H1 (cell line): Measurements from ENCODE around the gene DBNDD2.

ENCODE experiments used
- CEBPB ChIP-seq: IDR thresholded peaks from 2 replicates; pipeline ENCODE4 v1.6.1; 2012; ENCODE audit warnings: low read depth, low read length
- EGR1 ChIP-seq: IDR thresholded peaks from 2 replicates; pipeline ENCODE4 v1.6.1; 2011; ENCODE audit warnings: low read depth, low read length, borderline replicate concordance
- EZH2 ChIP-seq: fragments of 200-600 bp; sonication (generic); IDR thresholded peaks from 2 replicates; pipeline ENCODE4 v1.7.1; 2012; ENCODE audit warnings: low read depth, mild to moderate bottlenecking, moderate library complexity, low read length, inconsistent platforms; ENCODE audit not compliant: severe bottlenecking
- JUN ChIP-seq: IDR thresholded peaks from 2 replicates; pipeline ENCODE4 v1.6.1; 2011; ENCODE audit warnings: low read depth, mild to moderate bottlenecking, improper control_type of control experiment, low read length
- JUND ChIP-seq: IDR thresholded peaks from 2 replicates; pipeline ENCODE4 v1.6.1; 2011; ENCODE audit warnings: mild to moderate bottlenecking, improper control_type of control experiment, low read length
- NRF1 ChIP-seq: IDR thresholded peaks from 2 replicates; pipeline ENCODE4 v1.6.1; 2011; ENCODE audit warnings: mild to moderate bottlenecking, low read depth, low read length, improper control_type of control experiment
- POLR2A ChIP-seq, 2 experiments: IDR thresholded peaks; 1 replicate in 1 of 2; 2 replicates in 1 of 2; pipeline ENCODE4 v1.6.1; 2011; ENCODE audit warnings: low read depth in 2 of 2, low read length in 2 of 2, mild to moderate bottlenecking in 2 of 2; ENCODE audit errors: control extremely low read depth in 1 of 2
- SRF ChIP-seq: IDR thresholded peaks from 2 replicates; pipeline ENCODE4 v1.6.1; 2011; ENCODE audit warnings: mild to moderate bottlenecking, low read depth, low read length, moderate library complexity
- YY1 ChIP-seq: IDR thresholded peaks from 2 replicates; pipeline ENCODE4 v1.6.1; 2011; ENCODE audit warnings: low read depth, mild to moderate bottlenecking, low read length
- TF ChIP-seq, protein P1 (sequence below), 3 experiments: IDR thresholded peaks; 1 replicate in 2 of 3; 2 replicates in 1 of 3; pipeline versions ENCODE4 v1.5.1 to v1.6.1; 2011; ENCODE audit warnings: low read length in 3 of 3, mild to moderate bottlenecking in 3 of 3, inconsistent platforms in 2 of 3, low read depth in 1 of 3, moderate library complexity in 1 of 3; ENCODE audit not compliant: insufficient read depth in 1 of 3; ENCODE audit errors: control extremely low read depth in 1 of 3

- TF ChIP-seq, protein P1, sequence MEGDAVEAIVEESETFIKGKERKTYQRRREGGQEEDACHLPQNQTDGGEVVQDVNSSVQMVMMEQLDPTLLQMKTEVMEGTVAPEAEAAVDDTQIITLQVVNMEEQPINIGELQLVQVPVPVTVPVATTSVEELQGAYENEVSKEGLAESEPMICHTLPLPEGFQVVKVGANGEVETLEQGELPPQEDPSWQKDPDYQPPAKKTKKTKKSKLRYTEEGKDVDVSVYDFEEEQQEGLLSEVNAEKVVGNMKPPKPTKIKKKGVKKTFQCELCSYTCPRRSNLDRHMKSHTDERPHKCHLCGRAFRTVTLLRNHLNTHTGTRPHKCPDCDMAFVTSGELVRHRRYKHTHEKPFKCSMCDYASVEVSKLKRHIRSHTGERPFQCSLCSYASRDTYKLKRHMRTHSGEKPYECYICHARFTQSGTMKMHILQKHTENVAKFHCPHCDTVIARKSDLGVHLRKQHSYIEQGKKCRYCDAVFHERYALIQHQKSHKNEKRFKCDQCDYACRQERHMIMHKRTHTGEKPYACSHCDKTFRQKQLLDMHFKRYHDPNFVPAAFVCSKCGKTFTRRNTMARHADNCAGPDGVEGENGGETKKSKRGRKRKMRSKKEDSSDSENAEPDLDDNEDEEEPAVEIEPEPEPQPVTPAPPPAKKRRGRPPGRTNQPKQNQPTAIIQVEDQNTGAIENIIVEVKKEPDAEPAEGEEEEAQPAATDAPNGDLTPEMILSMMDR (IDR thresholded peaks at IDR 0.05; ENCODE audit: control extremely low read depth in 1 of 3, insufficient read depth in 1 of 3, low read depth in 1 of 3, low read length in 3 of 3): no peak
- TF ChIP-seq EGR1 (no peak), EZH2 (no peak), SRF (no peak), JUND (no peak), CEBPB (no peak), POLR2A (IDR thresholded peaks at IDR 0.05; ENCODE audit: control extremely low read depth in 1 of 2, low read depth in 2 of 2, low read length in 2 of 2) (no peak), NRF1 (no peak), JUN (no peak), YY1 (no peak)
Measured at GRCh38 chr20:45452772-45453691, 44.9 kb downstream of the DBNDD2 start.
